GM12878 (cell line): ENCODE results near the gene LRWD1. TPM values are rescaled to one million over a fixed set of nuclear protein-coding genes. Genes with fewer than 3 reads are reported as not detected.

Experiments
- BCL3 ChIP-seq: IDR thresholded peaks from 2 replicates; pipeline ENCODE4 v1.6.1; 2011; ENCODE audit warnings: borderline replicate concordance, low read depth, mild to moderate bottlenecking, moderate library complexity, low read length; ENCODE audit not compliant: insufficient read depth, poor library complexity, severe bottlenecking
- BHLHE40 ChIP-seq, 2 experiments: fragments of 450-650 bp in 1 of 2; IDR thresholded peaks; 2 replicates each; pipeline ENCODE4 v1.6.1; 2011 to 2017; ENCODE audit warnings: low read depth in 2 of 2, borderline replicate concordance in 1 of 2, improper control_type of control experiment in 1 of 2, low read length in 1 of 2, mild to moderate bottlenecking in 1 of 2
- CEBPB ChIP-seq, 2 experiments: fragments of 150-350 bp in 1 of 2; IDR thresholded peaks; 2 replicates each; pipeline ENCODE4 v1.6.1; 2012 to 2014; ENCODE audit warnings: low read depth in 2 of 2, low read length in 2 of 2, borderline replicate concordance in 1 of 2, inconsistent platforms in 1 of 2
- CUX1 ChIP-seq: IDR thresholded peaks from 2 replicates; pipeline ENCODE4 v1.6.1; 2012; ENCODE audit warnings: improper control_type of control experiment, low read depth, low read length; ENCODE audit not compliant: insufficient replicate concordance
- DPF2 ChIP-seq: fragments of 450-650 bp; IDR thresholded peaks from 2 replicates; pipeline ENCODE4 v1.6.1; 2017; ENCODE audit warnings: mild to moderate bottlenecking
- GABPA ChIP-seq: IDR thresholded peaks from 2 replicates; pipeline ENCODE4 v1.6.1; 2014; ENCODE audit warnings: antibody characterized with exemption, low read depth, mild to moderate bottlenecking, inconsistent platforms
- MTA3 ChIP-seq: IDR thresholded peaks from 2 replicates; pipeline ENCODE4 v1.6.1; 2012; ENCODE audit warnings: low read length, inconsistent platforms, borderline replicate concordance
- NR2C1 ChIP-seq: fragments of 450-650 bp; IDR thresholded peaks from 2 replicates; pipeline ENCODE4 v1.6.1; 2017; ENCODE audit warnings: antibody characterized with exemption, mild to moderate bottlenecking, moderate library complexity
- NRF1 ChIP-seq: conservative IDR thresholded peaks from 2 replicates; pipeline ENCODE4 v1.6.1; 2011; ENCODE audit warnings: mild to moderate bottlenecking, low read depth, low read length, improper control_type of control experiment
- POLR2A ChIP-seq: IDR thresholded peaks from 2 replicates; pipeline ENCODE4 v1.6.1; 2011; ENCODE audit warnings: low read depth, mild to moderate bottlenecking, low read length
- RFX5 ChIP-seq: IDR thresholded peaks from 2 replicates; pipeline ENCODE4 v1.6.1; 2011; ENCODE audit warnings: low read depth, low read length, improper control_type of control experiment
- SIX5 ChIP-seq: IDR thresholded peaks from 2 replicates; pipeline ENCODE4 v1.6.1; 2011; ENCODE audit warnings: mild to moderate bottlenecking, low read depth, low read length, moderate library complexity; ENCODE audit not compliant: severe bottlenecking
- SPI1 ChIP-seq: IDR thresholded peaks from 2 replicates; pipeline ENCODE4 v1.6.1; 2011; ENCODE audit warnings: low read depth, mild to moderate bottlenecking, low read length, moderate library complexity, borderline replicate concordance; ENCODE audit not compliant: insufficient read depth
- SREBF1 ChIP-seq: IDR thresholded peaks from 2 replicates; pipeline ENCODE4 v1.6.1; 2012; ENCODE audit warnings: mild to moderate bottlenecking, low read length
- STAT1 ChIP-seq: fragments of 450-650 bp; conservative IDR thresholded peaks from 2 replicates; pipeline ENCODE4 v1.6.1; 2014; ENCODE audit warnings: antibody characterized with exemption, mild to moderate bottlenecking
- TCF7 ChIP-seq: IDR thresholded peaks from 2 replicates; pipeline ENCODE4 v1.6.1; 2014; ENCODE audit warnings: antibody characterized with exemption, borderline replicate concordance
- ZNF24 ChIP-seq: fragments of 450-650 bp; IDR thresholded peaks from 2 replicates; pipeline ENCODE4 v1.6.1; 2017; ENCODE audit warnings: antibody characterized with exemption, mild to moderate bottlenecking
- ZNF622 ChIP-seq: fragments of 450-650 bp; IDR thresholded peaks from 2 replicates; pipeline ENCODE4 v1.6.1; 2017; ENCODE audit warnings: mild to moderate bottlenecking, inconsistent platforms
- polyA plus RNA-seq, 11 experiments: library from polyadenylated mRNA; depleted of rRNA in 4 of 11; unstranded in 6 of 11; stranded (reverse) in 5 of 11; fragments of >200 nt; fragmentation: Nextera tagmentation in 4 of 11; fragmentation: Illumina TruSeq in 1 of 11; extraction: Ambion mirVana in 4 of 11; extraction: Trizol in 1 of 11; gene quantifications; 1 replicate in 1 of 11; 2 replicates in 10 of 11; pipeline versions ENCODE4 v1.2.1 to v1.2.3, GENCODE V29; 2011 to 2016; ENCODE audit warnings: inconsistent platforms in 2 of 11, missing spikeins in 2 of 11, low read depth in 1 of 11
- total RNA-seq, 4 experiments: library from RNA; depleted of rRNA in 3 of 4; stranded (reverse); fragments of >200 nt in 3 of 4; fragmentation: Illumina TruSeq in 1 of 4; extraction: Trizol in 1 of 4; gene quantifications; 2 replicates each; pipeline versions ENCODE4 v1.2.1 to v1.2.3, GENCODE V29; 2013 to 2021
- TF ChIP-seq, protein P1 (sequence below): fragments of 450-650 bp; IDR thresholded peaks from 2 replicates; pipeline ENCODE4 v1.6.1; 2017; ENCODE audit warnings: mild to moderate bottlenecking

Gene LRWD1
- total and polyA plus RNA-seq, 10 of the 15 experiments (the other 5 are each of a cell fraction or from before 2014, with no cell fraction given), result 0.40 to 64.4 (median 26.1) TPM

DNA sequence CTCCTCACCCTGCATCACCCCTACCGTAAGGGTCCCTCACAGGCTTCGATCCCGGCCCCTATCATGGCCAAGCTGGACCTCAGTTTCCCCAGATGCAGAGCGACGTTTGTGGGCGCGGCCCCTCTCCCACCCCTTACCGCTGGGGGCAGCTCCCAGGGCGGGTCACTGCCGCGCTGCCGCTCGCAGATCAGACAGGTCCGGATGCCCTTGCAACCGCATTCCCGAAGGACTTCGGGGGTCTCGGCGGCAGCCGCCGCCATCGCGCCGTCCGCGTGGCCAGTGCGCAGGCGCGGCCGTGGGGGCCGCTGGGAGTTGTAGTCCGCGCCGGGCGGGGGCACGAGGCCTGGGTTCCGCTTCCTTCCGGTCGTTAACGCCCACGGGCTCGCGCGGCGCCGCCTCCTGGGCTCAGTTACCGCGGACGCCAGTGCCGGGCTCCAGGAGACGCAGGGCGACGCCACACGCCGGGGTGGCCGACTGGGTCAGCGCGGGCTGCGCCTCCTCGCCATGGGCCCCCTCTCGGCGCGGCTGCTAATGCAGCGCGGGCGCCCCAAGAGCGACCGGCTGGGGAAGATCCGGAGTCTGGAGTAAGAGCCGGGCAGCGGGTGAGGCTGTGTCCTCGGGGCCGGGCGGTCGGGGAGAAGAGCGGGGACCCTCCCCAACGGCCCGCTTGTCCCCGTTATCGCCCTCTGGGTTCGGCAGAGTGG lies at the start of gene LRWD1, which contains the start of gene ALKBH4 (continued):
- 0 out of 4 replicates have a peak, but pooled peaks of 1 of the 2 experiments have one; percentile 5 for TF ChIP-seq CEBPB (IDR thresholded peaks at IDR 0.05; ENCODE audit: borderline replicate concordance in 1 of 2, low read depth in 2 of 2, low read length in 2 of 2)
- TF ChIP-seq MTA3, result no peak
- 0 out of 2 replicates have a peak, but pooled peaks have one; percentile 16 for TF ChIP-seq ZNF24
- TF ChIP-seq GABPA, result peak; percentile 82
- TF ChIP-seq BHLHE40 (IDR thresholded peaks at IDR 0.05; ENCODE audit: borderline replicate concordance in 1 of 2, low read depth in 2 of 2, low read length in 1 of 2), result peak; percentile 77 to 92
- TF ChIP-seq, protein P1, sequence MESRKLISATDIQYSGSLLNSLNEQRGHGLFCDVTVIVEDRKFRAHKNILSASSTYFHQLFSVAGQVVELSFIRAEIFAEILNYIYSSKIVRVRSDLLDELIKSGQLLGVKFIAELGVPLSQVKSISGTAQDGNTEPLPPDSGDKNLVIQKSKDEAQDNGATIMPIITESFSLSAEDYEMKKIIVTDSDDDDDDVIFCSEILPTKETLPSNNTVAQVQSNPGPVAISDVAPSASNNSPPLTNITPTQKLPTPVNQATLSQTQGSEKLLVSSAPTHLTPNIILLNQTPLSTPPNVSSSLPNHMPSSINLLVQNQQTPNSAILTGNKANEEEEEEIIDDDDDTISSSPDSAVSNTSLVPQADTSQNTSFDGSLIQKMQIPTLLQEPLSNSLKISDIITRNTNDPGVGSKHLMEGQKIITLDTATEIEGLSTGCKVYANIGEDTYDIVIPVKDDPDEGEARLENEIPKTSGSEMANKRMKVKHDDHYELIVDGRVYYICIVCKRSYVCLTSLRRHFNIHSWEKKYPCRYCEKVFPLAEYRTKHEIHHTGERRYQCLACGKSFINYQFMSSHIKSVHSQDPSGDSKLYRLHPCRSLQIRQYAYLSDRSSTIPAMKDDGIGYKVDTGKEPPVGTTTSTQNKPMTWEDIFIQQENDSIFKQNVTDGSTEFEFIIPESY, result 0 out of 2 replicates have a peak, but pooled peaks have one; percentile 7
- peak; percentile 95 for TF ChIP-seq POLR2A
- peak; percentile 42; the same call in 1 of the 2 replicates for TF ChIP-seq SPI1
- TF ChIP-seq ZNF622, result no peak
- peak; percentile 82 for TF ChIP-seq NR2C1
- no peak for TF ChIP-seq RFX5
- TF ChIP-seq STAT1, result 0 out of 2 replicates have a peak, but pooled peaks have one; percentile 13
- no peak for TF ChIP-seq TCF7
- no peak for TF ChIP-seq BCL3
- TF ChIP-seq DPF2, result peak; percentile 75
- no peak for TF ChIP-seq CUX1
- peak; percentile 78 for TF ChIP-seq SREBF1
- peak; percentile 79 for TF ChIP-seq NRF1
- peak; percentile 91 for TF ChIP-seq SIX5
